Testis (tissue), 2 donors: ENCODE measurements around the gene NFU1.
"Not testable (repeated sequence)": the region's sequence is repeated elsewhere in the genome, so short reads cannot be mapped to it uniquely, and the experiment has no call there.

ENCODE experiments used
- CTCF ChIP-seq, 3 experiments: fragments of 450-650 bp in 2 of 3; fragments of 200-600 bp in 1 of 3; sonication (generic) in 1 of 3; IDR thresholded peaks; one replicate each; pipeline ENCODE4 v1.5.1; 2016 to 2019; ENCODE audit warnings: antibody characterized with exemption in 3 of 3, mild to moderate bottlenecking in 2 of 3, moderate library complexity in 1 of 3
- POLR2A ChIP-seq: fragments of 450-650 bp; IDR thresholded peaks from one replicate; pipeline ENCODE4 v1.6.1; 2017; ENCODE audit warnings: antibody characterized with exemption, mild to moderate bottlenecking, moderate library complexity

- not testable (repeated sequence) for TF ChIP-seq POLR2A; CTCF (IDR thresholded peaks at IDR 0.05)
Observed at GRCh38 chr2:69443673-69444072, 6.4 kb upstream of the NFU1 start.
